ENCODE measurements around the gene SDK1. TPM values are rescaled to one million over a fixed set of nuclear protein-coding genes. Genes with fewer than 3 reads are reported as not detected.

The SDK1 gene
- total RNA-seq, 2 experiments from 2014 or later: 0.25 to 0.78 TPM

GRCh38 chr7:4179688-4180380 lies 878.8 kb downstream of the SDK1 start:
- TF ChIP-seq, protein P1, sequence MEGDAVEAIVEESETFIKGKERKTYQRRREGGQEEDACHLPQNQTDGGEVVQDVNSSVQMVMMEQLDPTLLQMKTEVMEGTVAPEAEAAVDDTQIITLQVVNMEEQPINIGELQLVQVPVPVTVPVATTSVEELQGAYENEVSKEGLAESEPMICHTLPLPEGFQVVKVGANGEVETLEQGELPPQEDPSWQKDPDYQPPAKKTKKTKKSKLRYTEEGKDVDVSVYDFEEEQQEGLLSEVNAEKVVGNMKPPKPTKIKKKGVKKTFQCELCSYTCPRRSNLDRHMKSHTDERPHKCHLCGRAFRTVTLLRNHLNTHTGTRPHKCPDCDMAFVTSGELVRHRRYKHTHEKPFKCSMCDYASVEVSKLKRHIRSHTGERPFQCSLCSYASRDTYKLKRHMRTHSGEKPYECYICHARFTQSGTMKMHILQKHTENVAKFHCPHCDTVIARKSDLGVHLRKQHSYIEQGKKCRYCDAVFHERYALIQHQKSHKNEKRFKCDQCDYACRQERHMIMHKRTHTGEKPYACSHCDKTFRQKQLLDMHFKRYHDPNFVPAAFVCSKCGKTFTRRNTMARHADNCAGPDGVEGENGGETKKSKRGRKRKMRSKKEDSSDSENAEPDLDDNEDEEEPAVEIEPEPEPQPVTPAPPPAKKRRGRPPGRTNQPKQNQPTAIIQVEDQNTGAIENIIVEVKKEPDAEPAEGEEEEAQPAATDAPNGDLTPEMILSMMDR (IDR thresholded peaks at IDR 0.05): no peak
- POLR2A ChIA-PET: no interaction called here
- CTCF ChIA-PET: no interaction called here

GRCh38 chr7:4181446-4181845 lies 880.4 kb downstream of the SDK1 start:
- Mint-ChIP-seq H3K9me3 (no peaks in the 10 kb centered on the region), H3K27me3 (no peaks in the 10 kb centered on the region), H3K4me3 (no peak overlapping the region), H3K4me1 (ENCODE audit: low read depth) (no peaks in the 10 kb centered on the region), H3K36me3 (ENCODE audit: low read depth) (no peaks in the 10 kb centered on the region), H3K27ac (no peak overlapping the region)
- no peak for DNase-seq
- CTCF ChIA-PET: no interaction called here
- POLR2A ChIA-PET: no interaction called here
- TF ChIP-seq, protein P1 (IDR thresholded peaks at IDR 0.05): no peak
- no peak for ATAC-seq
- intact Hi-C loops (cut with micrococcal nuclease): no loop called here

More at GRCh38 chr7:4179688-4180380, 878.8 kb downstream of the SDK1 start:
- no peak for ATAC-seq
- H3K4me3 Mint-ChIP-seq: no peak overlapping the region
- H3K4me1 Mint-ChIP-seq (ENCODE audit: low read depth): no peaks in the 10 kb centered on the region
- no peaks in the 10 kb centered on the region for H3K36me3 Mint-ChIP-seq (ENCODE audit: low read depth)
- no peaks in the 10 kb centered on the region for H3K27me3 Mint-ChIP-seq
- intact Hi-C loops (cut with micrococcal nuclease): no loop called here
- DNase-seq: no peak
- H3K27ac Mint-ChIP-seq: no peak overlapping the region
- H3K9me3 Mint-ChIP-seq: no peaks in the 10 kb centered on the region

- H3K36me3 Mint-ChIP-seq (ENCODE audit: low read depth): no peaks in the 10 kb centered on the region
- no peaks in the 10 kb centered on the region for H3K27me3 Mint-ChIP-seq
- no peaks in the 10 kb centered on the region for H3K4me1 Mint-ChIP-seq (ENCODE audit: low read depth)
- CTCF ChIA-PET: no interaction called here
- TF ChIP-seq, protein P1 (IDR thresholded peaks at IDR 0.05): no peak
- POLR2A ChIA-PET: interaction anchor here (0.5 kb wide), 1 partner anchor 22 kb away, joined by 4 read pairs; no protein-coding TSS in a partner anchor
- no peaks in the 10 kb centered on the region for H3K9me3 Mint-ChIP-seq
- no peak overlapping the region for H3K4me3 Mint-ChIP-seq
- H3K27ac Mint-ChIP-seq: no peak overlapping the region
- DNase-seq (no peak), ATAC-seq (no peak)
- intact Hi-C loops (cut with micrococcal nuclease): no loop called here
Observed at GRCh38 chr7:4182605-4183300, 881.7 kb downstream of the SDK1 start.

- TF ChIP-seq, protein P1 (IDR thresholded peaks at IDR 0.05): no peak
Observed at GRCh38 chr7:4184653-4185052, 883.6 kb downstream of the SDK1 start.

GRCh38 chr7:4185136-4185535 lies 884.1 kb downstream of the SDK1 start:
- H3K27me3 Mint-ChIP-seq: no peaks in the 10 kb centered on the region
- ATAC-seq (no peak), DNase-seq (no peak)
- CTCF ChIA-PET: no interaction called here
- TF ChIP-seq, protein P1 (IDR thresholded peaks at IDR 0.05): no peak
- H3K36me3 Mint-ChIP-seq (ENCODE audit: low read depth): no peaks in the 10 kb centered on the region
- intact Hi-C loops (cut with micrococcal nuclease): no loop called here
- no peaks in the 10 kb centered on the region for H3K4me1 Mint-ChIP-seq (ENCODE audit: low read depth)
- no peak overlapping the region for H3K4me3 Mint-ChIP-seq
- no peaks in the 10 kb centered on the region for H3K9me3 Mint-ChIP-seq
- H3K27ac Mint-ChIP-seq: no peak overlapping the region
- POLR2A ChIA-PET: no interaction called here

More at GRCh38 chr7:4184653-4185052, 883.6 kb downstream of the SDK1 start:
- H3K9me3 Mint-ChIP-seq: no peaks in the 10 kb centered on the region
- H3K36me3 Mint-ChIP-seq (ENCODE audit: low read depth): no peaks in the 10 kb centered on the region
- H3K27ac Mint-ChIP-seq: no peak overlapping the region
- ATAC-seq: no peak
- DNase-seq: no peak
- H3K4me3 Mint-ChIP-seq: no peak overlapping the region
- no peaks in the 10 kb centered on the region for H3K4me1 Mint-ChIP-seq (ENCODE audit: low read depth)
- ChIA-PET POLR2A (no interaction called here), CTCF (no interaction called here)
- H3K27me3 Mint-ChIP-seq: no peaks in the 10 kb centered on the region
- intact Hi-C loops (cut with micrococcal nuclease): no loop called here

All from activated CD8-positive, alpha-beta T cell treated with anti-CD3 and anti-CD28 coated beads for 36 hours (primary cell).